ENCODE data around the gene CDH23.

DNA sequence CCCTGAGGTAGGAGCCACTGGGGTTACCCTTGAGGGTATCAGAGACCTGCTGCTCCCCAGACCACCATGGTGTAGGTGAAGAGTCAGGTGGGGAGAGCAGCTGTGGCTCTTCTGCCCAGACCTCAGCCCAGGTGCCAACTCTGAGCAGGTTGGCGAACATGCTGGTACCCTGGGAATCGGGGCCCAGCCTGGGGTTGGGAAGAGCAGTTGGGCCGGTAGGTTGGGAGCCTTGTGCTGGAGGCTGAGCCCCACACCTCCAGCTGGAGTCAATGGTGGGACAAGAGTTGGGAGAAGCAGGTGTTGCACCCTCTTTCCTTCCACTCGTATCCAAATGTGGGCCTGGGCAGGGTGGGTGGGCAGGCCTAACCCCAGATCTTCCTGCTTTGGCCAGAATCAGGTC, 114.5 kb downstream of the CDH23 start:
- TF ChIP-seq CTCF (IDR thresholded peaks at IDR 0.05; ENCODE audit: poor library complexity) (no peak), EZH2 (IDR thresholded peaks at IDR 0.05; ENCODE audit: borderline replicate concordance) (no peak)
